ENCODE measurements around the gene SNTA1.

GRCh38 chr20:33404281-33404680, 39.3 kb downstream of the SNTA1 start:
- TF ChIP-seq CTCF (IDR thresholded peaks at IDR 0.05; ENCODE audit: insufficient read depth, low read depth, low read length) (no peak), EZH2 (IDR thresholded peaks at IDR 0.05; ENCODE audit: insufficient read depth, low read length) (no peak)

Measured in astrocyte (in vitro differentiated cells and primary cell).